ENCODE results near the gene PLEKHG7. TPM values are rescaled to one million over a fixed set of nuclear protein-coding genes. Genes with fewer than 3 reads are reported as not detected.

Gene PLEKHG7
- total RNA-seq, 1 experiment from 2014 or later, result not detected

DNA sequence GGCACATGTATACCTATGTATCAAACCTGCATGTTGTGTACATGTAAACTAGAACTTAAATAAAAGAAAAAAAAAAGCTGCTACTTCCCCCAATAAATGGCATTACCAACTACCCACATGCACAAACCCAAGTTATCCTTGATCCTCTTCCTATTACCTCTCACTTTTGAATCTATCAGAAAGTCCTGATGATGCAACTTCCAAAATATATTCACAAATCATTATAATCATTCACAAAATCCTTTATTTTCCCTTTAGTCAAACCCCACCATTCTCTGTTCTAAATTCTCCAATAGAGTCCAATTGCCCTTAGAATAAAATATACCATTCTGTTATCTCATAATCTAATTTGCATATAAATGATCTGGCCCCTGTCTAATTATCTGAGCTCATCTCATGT, 92.0 kb downstream of the PLEKHG7 start:
- Histone ChIP-seq H2AFZ (ENCODE audit: low read length) (no peak overlapping the region), H3K27me3 (ENCODE audit: low read length) (no peaks in the 10 kb centered on the region), H4K20me1 (ENCODE audit: low read length) (no peaks in the 10 kb centered on the region), H3K9me3 (ENCODE audit: low read length) (no peaks in the 10 kb centered on the region), H3K27ac (ENCODE audit: low read length) (no peak overlapping the region), H3K4me3 (ENCODE audit: low read length) (no peak overlapping the region), H3F3A (ENCODE audit: low read length, unreplicated experiment) (no peaks in the 10 kb centered on the region), H3K4me2 (ENCODE audit: low read length) (no peak overlapping the region), H3K79me2 (ENCODE audit: low read length) (no peaks in the 10 kb centered on the region), H3K9me2 (replicated peaks; ENCODE audit: low read length) (no peaks in the 10 kb centered on the region), H3K4me1 (ENCODE audit: insufficient read depth, low read length) (no peaks in the 10 kb centered on the region), H3K9ac (ENCODE audit: low read length) (no peak overlapping the region), H3K36me3 (ENCODE audit: low read depth, low read length) (0 out of 2 replicates have a peak, but pooled peaks cover 2% of the 10 kb centered on the region)
- intact Hi-C loops (cut with micrococcal nuclease), result no loop called here
- ATAC-seq, result no peak
- TF ChIP-seq EZH2phosphoT487 (IDR thresholded peaks at IDR 0.05; ENCODE audit: borderline replicate concordance, low read length) (no peak), EZH2 (IDR thresholded peaks at IDR 0.05; ENCODE audit: low read length, unreplicated experiment) (no peak)
- TF ChIP-seq, protein P1, sequence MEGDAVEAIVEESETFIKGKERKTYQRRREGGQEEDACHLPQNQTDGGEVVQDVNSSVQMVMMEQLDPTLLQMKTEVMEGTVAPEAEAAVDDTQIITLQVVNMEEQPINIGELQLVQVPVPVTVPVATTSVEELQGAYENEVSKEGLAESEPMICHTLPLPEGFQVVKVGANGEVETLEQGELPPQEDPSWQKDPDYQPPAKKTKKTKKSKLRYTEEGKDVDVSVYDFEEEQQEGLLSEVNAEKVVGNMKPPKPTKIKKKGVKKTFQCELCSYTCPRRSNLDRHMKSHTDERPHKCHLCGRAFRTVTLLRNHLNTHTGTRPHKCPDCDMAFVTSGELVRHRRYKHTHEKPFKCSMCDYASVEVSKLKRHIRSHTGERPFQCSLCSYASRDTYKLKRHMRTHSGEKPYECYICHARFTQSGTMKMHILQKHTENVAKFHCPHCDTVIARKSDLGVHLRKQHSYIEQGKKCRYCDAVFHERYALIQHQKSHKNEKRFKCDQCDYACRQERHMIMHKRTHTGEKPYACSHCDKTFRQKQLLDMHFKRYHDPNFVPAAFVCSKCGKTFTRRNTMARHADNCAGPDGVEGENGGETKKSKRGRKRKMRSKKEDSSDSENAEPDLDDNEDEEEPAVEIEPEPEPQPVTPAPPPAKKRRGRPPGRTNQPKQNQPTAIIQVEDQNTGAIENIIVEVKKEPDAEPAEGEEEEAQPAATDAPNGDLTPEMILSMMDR (conservative IDR thresholded peaks at IDR 0.05; ENCODE audit: low read depth, low read length), result no peak
- POLR2A ChIA-PET (ENCODE audit: unreplicated experiment), result no interaction called here
- no peak for DNase-seq
- BruUV-seq (replicated peaks), result no TSS peak
- CTCF ChIA-PET, result no interaction called here

DNA sequence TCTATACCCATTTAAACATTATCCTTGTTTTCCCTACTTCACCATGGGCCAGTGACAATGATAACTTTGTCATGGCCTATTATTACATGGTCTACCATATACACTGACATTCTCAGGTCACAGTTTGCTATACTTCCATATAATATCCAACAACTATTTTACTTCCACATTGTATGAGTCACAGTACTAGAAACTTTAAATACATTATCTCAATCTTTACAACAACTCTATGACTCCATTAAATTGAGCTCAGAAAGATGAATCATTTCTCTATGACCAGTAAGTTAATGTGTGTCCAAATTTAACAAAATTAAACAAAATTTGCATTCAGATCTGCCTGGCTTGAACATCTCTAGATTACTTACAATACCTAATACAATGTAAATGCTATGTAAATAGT, 93.9 kb downstream of the PLEKHG7 start:
- H3F3A ChIP-seq (ENCODE audit: low read length, unreplicated experiment), result no peaks in the 10 kb centered on the region
- ChIA-PET POLR2A (ENCODE audit: unreplicated experiment) (interaction anchor here (0.6 kb wide), 1 partner anchor 33 kb away, joined by 7 read pairs; no protein-coding TSS in a partner anchor), CTCF (interaction anchor here (0.6 kb wide), 2 partner anchors 61 to 635 kb away, joined by 3 read pairs; no protein-coding TSS in a partner anchor)
- H3K4me3 ChIP-seq (ENCODE audit: low read length), result no peak overlapping the region
- H3K9me2 ChIP-seq (replicated peaks; ENCODE audit: low read length), result no peaks in the 10 kb centered on the region
- no peaks in the 10 kb centered on the region for H3K9me3 ChIP-seq (ENCODE audit: low read length)
- intact Hi-C loops (cut with micrococcal nuclease), result no loop called here
- TF ChIP-seq EZH2 (IDR thresholded peaks at IDR 0.05; ENCODE audit: low read length, unreplicated experiment), result no peak
- TF ChIP-seq, protein P1 (conservative IDR thresholded peaks at IDR 0.05; ENCODE audit: low read depth, low read length), result no peak
- no peak for TF ChIP-seq EZH2phosphoT487 (IDR thresholded peaks at IDR 0.05; ENCODE audit: borderline replicate concordance, low read length)
- no peak overlapping the region for H2AFZ ChIP-seq (ENCODE audit: low read length)
- no peaks in the 10 kb centered on the region for H3K4me1 ChIP-seq (ENCODE audit: insufficient read depth, low read length)
- H3K9ac ChIP-seq (ENCODE audit: low read length), result no peak overlapping the region
- no peaks in the 10 kb centered on the region for H3K27me3 ChIP-seq (ENCODE audit: low read length)
- ATAC-seq, result peak; percentile 73
- DNase-seq, result peak; percentile 28
- no peaks in the 10 kb centered on the region for H4K20me1 ChIP-seq (ENCODE audit: low read length)
- no peak overlapping the region for H3K27ac ChIP-seq (ENCODE audit: low read length)
- H3K79me2 ChIP-seq (ENCODE audit: low read length), result no peaks in the 10 kb centered on the region
- peaks cover 5% of the 10 kb centered on the region; the same call in 1 of the 2 replicates for H3K36me3 ChIP-seq (ENCODE audit: low read depth, low read length)
- no TSS peak for BruUV-seq (replicated peaks)
- H3K4me2 ChIP-seq (ENCODE audit: low read length), result no peak overlapping the region

DNA sequence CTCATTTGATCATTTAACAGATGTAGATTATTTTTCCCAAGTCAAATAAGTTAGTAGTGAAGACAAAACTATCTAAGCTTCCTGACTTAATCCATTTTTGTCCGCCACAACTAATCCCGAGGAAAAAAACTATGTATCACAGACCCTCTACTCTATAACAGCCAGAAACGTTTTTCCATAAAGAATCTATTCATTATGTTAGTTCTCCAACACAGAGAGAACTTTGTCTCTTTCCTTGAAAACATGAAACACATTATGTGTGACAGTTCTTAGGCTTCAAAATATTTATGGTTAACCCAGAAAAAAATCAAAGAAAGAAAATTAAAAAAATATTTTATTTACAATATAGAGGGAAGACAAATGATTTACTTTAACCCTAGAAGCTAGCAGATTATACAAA, 100.1 kb downstream of the PLEKHG7 start:
- CTCF ChIA-PET, result no interaction called here
- ATAC-seq, result no peak
- intact Hi-C loops (cut with micrococcal nuclease), result no loop called here

More for the DNA sequence above, 100.1 kb downstream of the PLEKHG7 start:
- POLR2A ChIA-PET (ENCODE audit: unreplicated experiment), result no interaction called here
- TF ChIP-seq EZH2phosphoT487 (IDR thresholded peaks at IDR 0.05; ENCODE audit: borderline replicate concordance, low read length) (no peak), EZH2 (IDR thresholded peaks at IDR 0.05; ENCODE audit: low read length, unreplicated experiment) (no peak)
- TF ChIP-seq, protein P1 (conservative IDR thresholded peaks at IDR 0.05; ENCODE audit: low read depth, low read length), result no peak
- Histone ChIP-seq H3K4me2 (ENCODE audit: low read length) (no peak overlapping the region), H4K20me1 (ENCODE audit: low read length) (no peaks in the 10 kb centered on the region), H3K79me2 (ENCODE audit: low read length) (no peaks in the 10 kb centered on the region), H3K9me3 (ENCODE audit: low read length) (no peaks in the 10 kb centered on the region), H3K4me1 (ENCODE audit: insufficient read depth, low read length) (no peaks in the 10 kb centered on the region), H3K9me2 (replicated peaks; ENCODE audit: low read length) (no peaks in the 10 kb centered on the region), H3K4me3 (ENCODE audit: low read length) (no peak overlapping the region), H3K27ac (ENCODE audit: low read length) (no peak overlapping the region), H3K27me3 (ENCODE audit: low read length) (no peaks in the 10 kb centered on the region), H3K9ac (ENCODE audit: low read length) (no peak overlapping the region), H2AFZ (ENCODE audit: low read length) (no peak overlapping the region), H3F3A (ENCODE audit: low read length, unreplicated experiment) (no peaks in the 10 kb centered on the region), H3K36me3 (ENCODE audit: low read depth, low read length) (peaks cover 10% of the 10 kb centered on the region; the same call in 1 of the 2 replicates)
- no peak for DNase-seq
- BruUV-seq (replicated peaks), result no TSS peak

All from PC-3 (cell line).